Measurements from ENCODE around the gene RFWD3.

DNA sequence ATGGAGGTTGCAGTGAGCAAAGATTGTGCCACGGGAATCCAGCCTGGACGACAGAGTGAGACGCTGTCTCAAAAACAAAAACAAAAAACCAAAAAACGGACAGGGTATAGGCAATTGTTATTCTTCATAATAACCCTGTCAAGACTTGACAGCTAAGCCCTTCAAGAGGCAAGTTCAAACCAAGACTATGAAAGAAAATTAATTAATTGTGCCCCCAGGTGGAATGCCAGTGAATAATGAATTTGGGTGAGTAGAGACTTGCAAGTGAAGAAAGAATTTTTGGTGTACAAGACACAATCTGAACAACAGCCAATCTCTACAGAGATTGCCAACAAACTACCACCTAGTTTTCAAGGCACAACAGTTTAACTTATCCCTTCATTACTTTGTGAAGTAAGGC lies 6.3 kb downstream of the RFWD3 start:
- TF ChIP-seq ZNF384 (IDR thresholded peaks at IDR 0.05) (no peak), HDGF (IDR thresholded peaks at IDR 0.05; ENCODE audit: borderline replicate concordance) (no peak), FOXM1 (IDR thresholded peaks at IDR 0.05; ENCODE audit: borderline replicate concordance) (no peak), ARNT (IDR thresholded peaks at IDR 0.05) (no peak)

All from HEK293T (cell line).